ENCODE results near the gene CHRNA4. TPM values are rescaled to one million over a fixed set of nuclear protein-coding genes. Genes with fewer than 3 reads are reported as not detected.

CHRNA4 gene
- total RNA-seq, 2 donors from 2014 or later = 0.46 TPM; not detected in 1

- Mint-ChIP-seq H3K4me1 (no peaks in the 10 kb centered on the region), H3K9me3 (no peaks in the 10 kb centered on the region), H3K27ac (no peak overlapping the region), H3K4me3 (no peak overlapping the region), H3K27me3 (ENCODE audit: insufficient read depth) (no peaks in the 10 kb centered on the region), H3K36me3 (ENCODE audit: low read depth) (no peaks in the 10 kb centered on the region)
- TF ChIP-seq, protein P1, sequence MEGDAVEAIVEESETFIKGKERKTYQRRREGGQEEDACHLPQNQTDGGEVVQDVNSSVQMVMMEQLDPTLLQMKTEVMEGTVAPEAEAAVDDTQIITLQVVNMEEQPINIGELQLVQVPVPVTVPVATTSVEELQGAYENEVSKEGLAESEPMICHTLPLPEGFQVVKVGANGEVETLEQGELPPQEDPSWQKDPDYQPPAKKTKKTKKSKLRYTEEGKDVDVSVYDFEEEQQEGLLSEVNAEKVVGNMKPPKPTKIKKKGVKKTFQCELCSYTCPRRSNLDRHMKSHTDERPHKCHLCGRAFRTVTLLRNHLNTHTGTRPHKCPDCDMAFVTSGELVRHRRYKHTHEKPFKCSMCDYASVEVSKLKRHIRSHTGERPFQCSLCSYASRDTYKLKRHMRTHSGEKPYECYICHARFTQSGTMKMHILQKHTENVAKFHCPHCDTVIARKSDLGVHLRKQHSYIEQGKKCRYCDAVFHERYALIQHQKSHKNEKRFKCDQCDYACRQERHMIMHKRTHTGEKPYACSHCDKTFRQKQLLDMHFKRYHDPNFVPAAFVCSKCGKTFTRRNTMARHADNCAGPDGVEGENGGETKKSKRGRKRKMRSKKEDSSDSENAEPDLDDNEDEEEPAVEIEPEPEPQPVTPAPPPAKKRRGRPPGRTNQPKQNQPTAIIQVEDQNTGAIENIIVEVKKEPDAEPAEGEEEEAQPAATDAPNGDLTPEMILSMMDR (conservative IDR thresholded peaks at IDR 0.05) = no peak
- Histone ChIP-seq H3K27me3 (ENCODE audit: control insufficient read depth, insufficient read depth, low read length, poor library complexity, severe bottlenecking) (no peaks in the 10 kb centered on the region), H3K27ac (ENCODE audit: low read depth, low read length) (no peak overlapping the region), H3K9ac (ENCODE audit: extremely low read depth, low read length, poor library complexity, severe bottlenecking) (no peak overlapping the region), H3K9me3 (ENCODE audit: control insufficient read depth, low read length) (no peaks in the 10 kb centered on the region), H3K4me3 (ENCODE audit: low read length) (no peak overlapping the region), H3K36me3 (ENCODE audit: control insufficient read depth, insufficient read depth, low read length) (no peaks in the 10 kb centered on the region), H3K4me1 (ENCODE audit: control insufficient read depth, insufficient read depth, low read length) (no peaks in the 10 kb centered on the region)
- DNase-seq = no peak
- WGBS, 2 experiments (ENCODE audit: insufficient coverage in 1 of 2, insufficient read length in 1 of 2) = 90 to 91% methylated on average over 18 to 30 of the region's 31 CpGs
Observed at GRCh38 chr20:63315731-63316491, 45.2 kb downstream of the CHRNA4 start.

GRCh38 chr20:63315240-63315689 is 45.9 kb downstream of the CHRNA4 start:
- no peak overlapping the region for H3K27ac Mint-ChIP-seq
- TF ChIP-seq, protein P1 (conservative IDR thresholded peaks at IDR 0.05) = no peak
- Histone ChIP-seq H3K9ac (ENCODE audit: extremely low read depth, low read length, poor library complexity, severe bottlenecking) (no peak overlapping the region), H3K9me3 (ENCODE audit: control insufficient read depth, low read length) (no peaks in the 10 kb centered on the region), H3K36me3 (ENCODE audit: control insufficient read depth, insufficient read depth, low read length) (no peaks in the 10 kb centered on the region), H3K4me1 (ENCODE audit: control insufficient read depth, insufficient read depth, low read length) (no peaks in the 10 kb centered on the region), H3K4me3 (ENCODE audit: low read length) (no peak overlapping the region), H3K27me3 (ENCODE audit: control insufficient read depth, insufficient read depth, low read length, poor library complexity, severe bottlenecking) (no peaks in the 10 kb centered on the region), H3K27ac (ENCODE audit: low read depth, low read length) (no peak overlapping the region)
- WGBS, 2 experiments (ENCODE audit: insufficient coverage in 1 of 2, insufficient read length in 1 of 2) = 77 to 78% methylated on average over 11 to 15 of the region's 15 CpGs
- no peaks in the 10 kb centered on the region for H3K27me3 Mint-ChIP-seq (ENCODE audit: insufficient read depth)
- no peak for DNase-seq
- H3K9me3 Mint-ChIP-seq = no peaks in the 10 kb centered on the region
- no peaks in the 10 kb centered on the region for H3K4me1 Mint-ChIP-seq
- H3K36me3 Mint-ChIP-seq (ENCODE audit: low read depth) = no peaks in the 10 kb centered on the region
- H3K4me3 Mint-ChIP-seq = no peak overlapping the region

GRCh38 chr20:63314566-63315239 is 46.4 kb downstream of the CHRNA4 start:
- Mint-ChIP-seq H3K36me3 (ENCODE audit: low read depth) (no peaks in the 10 kb centered on the region), H3K4me1 (no peaks in the 10 kb centered on the region), H3K4me3 (no peak overlapping the region), H3K27ac (no peak overlapping the region), H3K9me3 (no peaks in the 10 kb centered on the region), H3K27me3 (ENCODE audit: insufficient read depth) (no peaks in the 10 kb centered on the region)
- DNase-seq = no peak
- Histone ChIP-seq H3K27ac (ENCODE audit: low read depth, low read length) (no peak overlapping the region), H3K9ac (ENCODE audit: extremely low read depth, low read length, poor library complexity, severe bottlenecking) (no peak overlapping the region), H3K4me3 (ENCODE audit: low read length) (no peak overlapping the region), H3K4me1 (ENCODE audit: control insufficient read depth, insufficient read depth, low read length) (no peaks in the 10 kb centered on the region), H3K36me3 (ENCODE audit: control insufficient read depth, insufficient read depth, low read length) (no peaks in the 10 kb centered on the region), H3K27me3 (ENCODE audit: control insufficient read depth, insufficient read depth, low read length, poor library complexity, severe bottlenecking) (no peaks in the 10 kb centered on the region), H3K9me3 (ENCODE audit: control insufficient read depth, low read length) (no peaks in the 10 kb centered on the region)
- TF ChIP-seq, protein P1 (conservative IDR thresholded peaks at IDR 0.05) = no peak
- WGBS, 2 experiments (ENCODE audit: insufficient coverage in 1 of 2, insufficient read length in 1 of 2) = 91 to 92% methylated on average over 10 to 21 of the region's 21 CpGs
